Measurements from ENCODE around the gene OXCT2.
A peak's percentile ranks its signal among the peaks of the same experiment; 100 is the strongest.

OXCT2 gene

GRCh38 chr1:39805385-39805784, 34.2 kb upstream of the OXCT2 start:
- DNase-seq (ENCODE audit: low read depth), result no peak
- no peak overlapping the region for H3K4me3 ChIP-seq (ENCODE audit: low read length)
- TF ChIP-seq CTCF (IDR thresholded peaks at IDR 0.05; ENCODE audit: insufficient read depth, low read depth, low read length, missing control alignments), result no peak

GRCh38 chr1:39802496-39803260, 31.5 kb upstream of the OXCT2 start:
- DNase-seq (ENCODE audit: low read depth), result peak; percentile 22
- H3K4me3 ChIP-seq (ENCODE audit: low read length), result no peak overlapping the region
- TF ChIP-seq CTCF (IDR thresholded peaks at IDR 0.05; ENCODE audit: insufficient read depth, low read depth, low read length, missing control alignments), result no peak

- H3K4me3 ChIP-seq (ENCODE audit: low read length), result no peak overlapping the region
- DNase-seq (ENCODE audit: low read depth), result peak; percentile 87
- TF ChIP-seq CTCF (IDR thresholded peaks at IDR 0.05; ENCODE audit: insufficient read depth, low read depth, low read length, missing control alignments), result no peak
These were observed 29.3 kb upstream of the OXCT2 start for GRCh38 chr1:39800471-39800835.

- peak; percentile 86 for TF ChIP-seq CTCF (IDR thresholded peaks at IDR 0.05; ENCODE audit: insufficient read depth, low read depth, low read length, missing control alignments)
- DNase-seq (ENCODE audit: low read depth), result peak; percentile 96
- H3K4me3 ChIP-seq (ENCODE audit: low read length), result peak overlapping the region; percentile 25
These were observed 28.8 kb upstream of the OXCT2 start for GRCh38 chr1:39799770-39800470.

- peak; percentile 54 for TF ChIP-seq CTCF (IDR thresholded peaks at IDR 0.05; ENCODE audit: insufficient read depth, low read depth, low read length, missing control alignments)
- H3K4me3 ChIP-seq (ENCODE audit: low read length), result peak overlapping the region; percentile 25
- peak; percentile 94 for DNase-seq (ENCODE audit: low read depth)
These were observed 28.0 kb upstream of the OXCT2 start for GRCh38 chr1:39798859-39799769.

- H3K4me3 ChIP-seq (ENCODE audit: low read length), result no peak overlapping the region
- TF ChIP-seq CTCF (IDR thresholded peaks at IDR 0.05; ENCODE audit: insufficient read depth, low read depth, low read length, missing control alignments), result no peak
- DNase-seq (ENCODE audit: low read depth), result no peak
These were observed 24.5 kb upstream of the OXCT2 start for GRCh38 chr1:39795651-39796050.
